HG03280 (cell line): ENCODE results near the gene ADGRV1.
"Not testable (repeated sequence)": the region's sequence is repeated elsewhere in the genome, so short reads cannot be mapped to it uniquely, and the experiment has no call there.

Experiments used
- ATAC-seq: cut with Tn5 transposase; IDR thresholded peaks from one replicate; pipeline ENCODE4 v1.9.1; 2021; ENCODE audit warnings: mild to moderate bottlenecking, moderate library complexity; ENCODE audit not compliant: unreplicated experiment

Gene ADGRV1

GRCh38 chr5:91018712-91019371, 460.2 kb downstream of the ADGRV1 start:
- ATAC-seq = no peak

- ATAC-seq = no peak
Measured at GRCh38 chr5:91020065-91020800, 461.6 kb downstream of the ADGRV1 start.

GRCh38 chr5:91022518-91022917, 463.9 kb downstream of the ADGRV1 start:
- no peak for ATAC-seq

GRCh38 chr5:91024206-91024605, 465.6 kb downstream of the ADGRV1 start:
- no peak for ATAC-seq

- ATAC-seq = no peak
Measured at GRCh38 chr5:91024727-91025126, 466.1 kb downstream of the ADGRV1 start.

GRCh38 chr5:91025449-91025848, 466.9 kb downstream of the ADGRV1 start:
- ATAC-seq = no peak

- ATAC-seq = no peak
Measured at GRCh38 chr5:91025956-91026355, 467.4 kb downstream of the ADGRV1 start.

- no peak for ATAC-seq
Measured at GRCh38 chr5:91026466-91026865, 467.9 kb downstream of the ADGRV1 start.

GRCh38 chr5:91027405-91028139, 469.0 kb downstream of the ADGRV1 start:
- no peak for ATAC-seq

- ATAC-seq = no peak
Measured at GRCh38 chr5:91028499-91028956, 469.9 kb downstream of the ADGRV1 start.

- ATAC-seq = no peak
Measured at GRCh38 chr5:91030521-91031401, 472.2 kb downstream of the ADGRV1 start.

- ATAC-seq = no peak
Measured at GRCh38 chr5:91031402-91031752, 472.8 kb downstream of the ADGRV1 start.

GRCh38 chr5:91032125-91032524, 473.5 kb downstream of the ADGRV1 start:
- no peak for ATAC-seq

- no peak for ATAC-seq
Measured at GRCh38 chr5:91033370-91033769, 474.8 kb downstream of the ADGRV1 start.

GRCh38 chr5:91038180-91038808, 479.7 kb downstream of the ADGRV1 start:
- no peak for ATAC-seq

- not testable (repeated sequence) for ATAC-seq
Measured at GRCh38 chr5:91041132-91041531, 482.5 kb downstream of the ADGRV1 start.

- ATAC-seq = no peak
Measured at GRCh38 chr5:91042247-91042935, 483.8 kb downstream of the ADGRV1 start.

- no peak for ATAC-seq
Measured at GRCh38 chr5:91042936-91043255, 484.3 kb downstream of the ADGRV1 start.

GRCh38 chr5:91048073-91048472, 489.5 kb downstream of the ADGRV1 start:
- ATAC-seq = no peak

- no peak for ATAC-seq
Measured at GRCh38 chr5:91049112-91049511, 490.5 kb downstream of the ADGRV1 start.
